ENCODE results near the gene SIAH3.

DNA sequence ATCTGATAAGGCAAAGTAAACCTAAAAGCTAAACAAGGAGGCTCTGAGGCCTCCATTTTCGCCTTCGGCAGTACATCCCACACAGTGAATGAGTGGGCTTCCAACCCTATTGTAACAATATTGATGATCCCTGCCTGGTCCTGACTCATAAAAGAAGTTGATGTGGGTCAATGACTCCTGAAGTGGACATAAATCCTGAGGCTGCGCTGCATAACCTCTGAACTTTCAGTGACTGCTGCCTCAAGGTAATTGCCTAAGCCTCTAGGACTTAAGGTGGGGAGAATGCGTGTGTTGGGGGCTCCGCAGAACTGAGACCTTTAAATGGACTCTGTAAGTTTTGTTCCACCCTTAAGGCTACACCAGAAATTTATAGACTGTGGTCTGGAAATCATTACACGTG, 42.6 kb downstream of the SIAH3 start:
- TF ChIP-seq, protein P1, sequence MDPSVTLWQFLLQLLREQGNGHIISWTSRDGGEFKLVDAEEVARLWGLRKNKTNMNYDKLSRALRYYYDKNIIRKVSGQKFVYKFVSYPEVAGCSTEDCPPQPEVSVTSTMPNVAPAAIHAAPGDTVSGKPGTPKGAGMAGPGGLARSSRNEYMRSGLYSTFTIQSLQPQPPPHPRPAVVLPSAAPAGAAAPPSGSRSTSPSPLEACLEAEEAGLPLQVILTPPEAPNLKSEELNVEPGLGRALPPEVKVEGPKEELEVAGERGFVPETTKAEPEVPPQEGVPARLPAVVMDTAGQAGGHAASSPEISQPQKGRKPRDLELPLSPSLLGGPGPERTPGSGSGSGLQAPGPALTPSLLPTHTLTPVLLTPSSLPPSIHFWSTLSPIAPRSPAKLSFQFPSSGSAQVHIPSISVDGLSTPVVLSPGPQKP (CRISPR knock-in tag; IDR thresholded peaks at IDR 0.05) = no peak
- no peak for TF ChIP-seq ATF1 (CRISPR knock-in tag; IDR thresholded peaks at IDR 0.05)
- TF ChIP-seq ATF1 (tag; IDR thresholded peaks at IDR 0.05) = no peak
- no peak for TF ChIP-seq ZFP36 (IDR thresholded peaks at IDR 0.05; ENCODE audit: low read depth, low read length, partially characterized antibody)
- TF ChIP-seq, protein P2, sequence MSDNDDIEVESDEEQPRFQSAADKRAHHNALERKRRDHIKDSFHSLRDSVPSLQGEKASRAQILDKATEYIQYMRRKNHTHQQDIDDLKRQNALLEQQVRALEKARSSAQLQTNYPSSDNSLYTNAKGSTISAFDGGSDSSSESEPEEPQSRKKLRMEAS (CRISPR knock-in tag; IDR thresholded peaks at IDR 0.05) = no peak
- TF ChIP-seq, protein P3, sequence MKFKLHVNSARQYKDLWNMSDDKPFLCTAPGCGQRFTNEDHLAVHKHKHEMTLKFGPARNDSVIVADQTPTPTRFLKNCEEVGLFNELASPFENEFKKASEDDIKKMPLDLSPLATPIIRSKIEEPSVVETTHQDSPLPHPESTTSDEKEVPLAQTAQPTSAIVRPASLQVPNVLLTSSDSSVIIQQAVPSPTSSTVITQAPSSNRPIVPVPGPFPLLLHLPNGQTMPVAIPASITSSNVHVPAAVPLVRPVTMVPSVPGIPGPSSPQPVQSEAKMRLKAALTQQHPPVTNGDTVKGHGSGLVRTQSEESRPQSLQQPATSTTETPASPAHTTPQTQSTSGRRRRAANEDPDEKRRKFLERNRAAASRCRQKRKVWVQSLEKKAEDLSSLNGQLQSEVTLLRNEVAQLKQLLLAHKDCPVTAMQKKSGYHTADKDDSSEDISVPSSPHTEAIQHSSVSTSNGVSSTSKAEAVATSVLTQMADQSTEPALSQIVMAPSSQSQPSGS (CRISPR knock-in tag; IDR thresholded peaks at IDR 0.05) = no peak
- TF ChIP-seq ZNF436 (CRISPR knock-in tag; IDR thresholded peaks at IDR 0.05) = no peak
- TF ChIP-seq CEBPB (tag; IDR thresholded peaks at IDR 0.05) = no peak
- TF ChIP-seq, protein P4, sequence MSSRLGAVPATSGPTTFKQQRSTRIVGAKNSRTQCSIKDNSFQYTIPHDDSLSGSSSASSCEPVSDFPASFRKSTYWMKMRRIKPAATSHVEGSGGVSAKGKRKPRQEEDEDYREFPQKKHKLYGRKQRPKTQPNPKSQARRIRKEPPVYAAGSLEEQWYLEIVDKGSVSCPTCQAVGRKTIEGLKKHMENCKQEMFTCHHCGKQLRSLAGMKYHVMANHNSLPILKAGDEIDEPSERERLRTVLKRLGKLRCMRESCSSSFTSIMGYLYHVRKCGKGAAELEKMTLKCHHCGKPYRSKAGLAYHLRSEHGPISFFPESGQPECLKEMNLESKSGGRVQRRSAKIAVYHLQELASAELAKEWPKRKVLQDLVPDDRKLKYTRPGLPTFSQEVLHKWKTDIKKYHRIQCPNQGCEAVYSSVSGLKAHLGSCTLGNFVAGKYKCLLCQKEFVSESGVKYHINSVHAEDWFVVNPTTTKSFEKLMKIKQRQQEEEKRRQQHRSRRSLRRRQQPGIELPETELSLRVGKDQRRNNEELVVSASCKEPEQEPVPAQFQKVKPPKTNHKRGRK (tag; IDR thresholded peaks at IDR 0.05) = no peak
- TF ChIP-seq ZBTB8A (IDR thresholded peaks at IDR 0.05; ENCODE audit: partially characterized antibody) = no peak
- TF ChIP-seq YY1 (IDR thresholded peaks at IDR 0.05; ENCODE audit: borderline replicate concordance in 1 of 3, control insufficient read depth in 1 of 3, extremely low read depth in 1 of 3, insufficient read depth in 3 of 3, insufficient read length in 1 of 3, insufficient replicate concordance in 2 of 3, low read depth in 1 of 3, low read length in 2 of 3) = no peak
